GM21717 (cell line): Measurements from ENCODE around the gene ATP6V0E1.
"Not testable (repeated sequence)": the region's sequence is repeated elsewhere in the genome, so short reads cannot be mapped to it uniquely, and the experiment has no call there.

Experiments
- ATAC-seq: cut with Tn5 transposase; IDR thresholded peaks from one replicate; pipeline ENCODE4 v1.9.1; 2021; ENCODE audit warnings: mild to moderate bottlenecking, moderate library complexity; ENCODE audit not compliant: unreplicated experiment

The ATP6V0E1 gene

DNA sequence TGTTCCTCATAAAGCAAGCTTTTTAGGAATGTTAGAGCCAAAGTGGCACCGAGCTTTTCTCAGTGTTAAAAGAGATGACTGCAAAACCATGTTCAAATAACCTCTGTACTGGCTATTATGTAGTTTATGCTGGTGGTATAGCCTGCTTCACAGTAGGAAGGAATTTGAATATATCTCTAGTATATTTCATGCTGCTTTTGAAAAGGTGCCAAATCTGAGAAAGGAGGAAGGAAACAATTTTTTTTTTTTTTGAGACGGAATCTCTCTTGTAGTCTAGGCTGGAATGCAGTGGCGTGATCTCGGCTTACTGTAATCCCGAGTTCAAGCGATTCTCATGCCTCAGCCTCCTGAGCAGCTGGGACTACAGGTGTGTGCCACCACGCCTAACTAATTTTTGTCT lies 86.1 kb downstream of the ATP6V0E1 start:
- no peak for ATAC-seq

DNA sequence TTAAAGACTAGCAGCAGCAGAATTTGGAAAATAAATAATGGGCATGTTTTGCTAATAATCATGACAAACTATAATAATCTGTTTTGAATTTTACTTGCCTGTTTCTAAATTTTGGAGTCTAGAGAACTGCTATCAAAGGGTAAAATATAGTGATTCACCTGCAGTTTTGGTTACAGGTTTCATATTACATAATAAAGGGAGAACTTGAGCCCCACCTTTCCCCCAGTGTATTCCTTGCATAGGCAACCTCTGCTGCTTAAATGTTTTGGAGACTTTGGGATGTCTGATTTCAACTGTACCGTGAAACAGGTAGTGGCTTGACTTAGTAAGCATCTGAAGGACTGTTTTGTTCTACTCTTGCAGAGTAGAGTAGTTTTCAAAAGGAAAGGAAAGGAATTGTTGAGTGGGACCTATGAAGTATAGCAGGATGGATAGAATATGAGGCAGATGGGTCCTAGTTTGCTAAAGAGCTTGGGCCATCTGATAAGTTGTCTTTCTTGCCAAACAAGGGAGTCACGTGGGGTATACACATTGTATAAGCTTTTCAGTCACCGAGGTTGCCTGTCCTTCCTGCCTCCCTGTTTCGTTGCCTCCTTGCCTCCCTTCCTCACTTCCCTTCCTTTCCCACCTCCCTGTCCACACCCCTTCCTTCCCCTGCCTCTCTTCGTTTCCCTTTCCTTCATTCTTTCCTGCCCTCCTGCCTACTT lies 91.7 kb downstream of the ATP6V0E1 start:
- no peak for ATAC-seq

DNA sequence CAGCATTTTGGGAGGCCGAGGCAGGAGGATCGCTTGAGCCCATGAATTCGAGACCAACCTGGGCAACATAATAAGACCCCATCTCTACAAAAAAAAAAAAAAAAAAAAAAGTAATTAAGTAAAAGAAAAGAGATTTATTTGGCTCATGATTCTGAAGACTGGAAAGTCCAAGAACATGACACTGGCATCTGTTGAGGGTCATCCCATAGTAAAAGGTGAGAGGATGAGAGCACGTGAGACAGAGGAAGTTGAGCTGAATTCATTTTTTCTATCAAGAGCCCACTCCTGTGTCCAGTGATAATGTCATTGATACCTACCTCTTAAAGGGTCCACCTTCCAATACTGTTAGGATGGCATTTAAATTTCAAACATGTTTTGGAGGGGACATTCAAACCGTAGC lies 92.4 kb downstream of the ATP6V0E1 start:
- ATAC-seq: no peak

DNA sequence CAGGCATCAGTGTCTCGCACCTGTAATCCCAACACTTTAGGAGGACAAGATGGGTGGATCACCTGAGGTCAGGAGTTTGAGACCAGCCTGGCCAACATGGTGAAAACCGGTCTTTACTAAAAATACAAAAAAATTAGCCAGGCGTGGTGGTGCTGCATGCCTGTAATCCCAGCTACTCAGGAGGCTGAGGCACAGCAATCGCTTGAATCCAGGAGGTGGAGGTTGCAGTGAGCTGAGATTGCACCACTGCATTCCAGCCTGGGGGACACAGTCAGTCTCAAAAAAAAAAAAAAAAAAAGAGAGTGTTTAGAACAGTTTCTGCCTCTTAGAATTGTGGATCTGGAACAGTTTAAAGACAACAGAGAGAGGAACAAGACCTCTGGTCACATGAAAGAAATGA lies 92.9 kb downstream of the ATP6V0E1 start:
- ATAC-seq: not testable (repeated sequence)

DNA sequence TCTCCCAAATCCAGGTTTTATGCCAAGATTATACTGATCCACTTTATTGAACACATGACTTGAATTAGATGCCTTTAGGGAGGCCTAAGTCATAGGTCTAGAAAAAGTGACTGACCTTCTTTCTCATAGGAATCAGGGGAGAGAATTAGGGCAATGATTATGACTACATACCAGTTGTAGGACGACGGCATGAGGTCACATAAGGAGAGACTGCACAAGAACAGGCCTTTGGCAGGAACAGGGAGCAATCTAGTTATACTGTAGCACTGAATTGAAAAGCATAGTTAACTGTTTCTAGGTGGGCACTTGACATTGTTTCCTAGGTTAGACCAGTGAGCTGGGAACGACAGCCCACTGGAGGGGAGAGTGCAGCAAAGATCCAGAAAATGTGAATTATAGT lies 95.3 kb downstream of the ATP6V0E1 start:
- no peak for ATAC-seq
